GM18858 (cell line): ENCODE data around the gene HIPK4.
"Not testable (repeated sequence)": the region's sequence is repeated elsewhere in the genome, so short reads cannot be mapped to it uniquely, and the experiment has no call there.

Experiments used
- ATAC-seq: cut with Tn5 transposase; IDR thresholded peaks from one replicate; pipeline ENCODE4 v1.9.1; 2021; ENCODE audit not compliant: unreplicated experiment

HIPK4 gene

DNA sequence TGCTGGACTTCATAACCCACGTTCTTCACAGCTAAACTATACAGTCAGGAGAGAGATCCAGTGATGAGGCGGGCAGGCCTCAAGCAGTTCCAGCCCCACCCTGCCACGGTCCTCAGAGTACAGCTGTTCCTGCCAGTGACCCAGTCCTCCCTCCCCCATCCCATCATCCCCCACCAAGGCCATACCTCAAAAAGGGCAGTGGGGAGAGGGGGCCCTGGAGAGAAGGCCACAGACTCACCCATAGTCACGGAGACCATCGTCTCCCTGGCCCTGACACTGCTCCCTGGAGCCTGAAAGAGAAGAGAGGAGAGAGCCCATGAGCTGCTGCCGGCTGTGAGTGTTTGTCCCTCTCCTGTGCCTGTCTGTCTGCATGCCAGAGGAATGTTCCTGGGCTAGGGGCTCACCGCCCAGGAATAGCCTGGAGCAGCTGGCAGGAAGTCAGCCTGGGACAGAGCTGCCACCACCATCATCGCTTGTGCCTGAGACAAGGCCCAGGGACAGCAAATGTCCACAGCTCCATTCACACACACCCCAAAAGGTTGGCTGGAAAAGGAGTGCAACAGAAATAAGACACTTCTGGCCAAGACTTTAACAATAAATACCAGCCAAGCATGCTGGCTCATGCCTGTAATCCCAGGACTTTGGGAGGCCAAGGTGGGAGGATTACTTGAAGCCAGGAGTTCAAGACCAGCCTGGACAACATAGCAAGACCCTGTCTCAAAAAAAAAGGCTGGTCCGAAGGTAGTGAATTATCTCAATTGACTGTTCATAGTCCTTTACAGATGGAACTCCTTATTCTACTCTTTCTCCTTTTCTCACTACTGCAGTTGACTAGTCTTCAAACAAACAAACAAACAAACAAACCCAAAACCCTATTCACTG lies 48.1 kb downstream of the HIPK4 start:
- ATAC-seq, result no peak

DNA sequence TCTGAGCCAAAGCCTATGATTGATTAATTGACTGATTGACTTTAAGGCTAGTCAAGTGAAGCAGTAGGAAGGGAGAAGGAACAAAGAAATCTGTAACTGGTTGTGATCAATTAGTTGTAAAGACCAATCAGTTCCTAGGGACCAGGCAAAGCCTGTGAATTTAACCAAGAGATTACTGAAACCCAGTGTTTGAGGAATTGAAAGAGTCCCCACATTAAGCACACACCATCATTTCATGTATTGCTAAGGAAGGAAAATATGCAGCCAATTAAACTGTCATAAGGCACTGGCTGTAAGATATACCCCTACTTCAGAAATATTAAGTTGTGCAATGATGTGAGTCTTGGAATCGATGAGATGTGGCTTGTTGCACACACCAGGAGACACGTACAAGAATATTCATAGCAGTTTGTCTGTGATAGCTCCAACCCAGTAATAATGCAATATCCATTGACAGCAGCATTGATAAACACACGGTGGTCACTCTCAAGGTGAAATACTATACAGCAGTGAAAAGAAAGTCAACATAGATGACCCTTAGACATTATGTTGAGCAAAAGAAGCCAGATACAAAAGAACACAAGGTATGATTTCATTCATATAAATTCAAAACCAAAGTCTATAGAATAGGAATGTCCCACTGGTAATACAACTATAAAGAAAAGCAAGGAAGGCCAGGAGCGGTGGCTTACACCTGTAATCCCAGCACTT lies 50.8 kb downstream of the HIPK4 start:
- ATAC-seq, result no peak

DNA sequence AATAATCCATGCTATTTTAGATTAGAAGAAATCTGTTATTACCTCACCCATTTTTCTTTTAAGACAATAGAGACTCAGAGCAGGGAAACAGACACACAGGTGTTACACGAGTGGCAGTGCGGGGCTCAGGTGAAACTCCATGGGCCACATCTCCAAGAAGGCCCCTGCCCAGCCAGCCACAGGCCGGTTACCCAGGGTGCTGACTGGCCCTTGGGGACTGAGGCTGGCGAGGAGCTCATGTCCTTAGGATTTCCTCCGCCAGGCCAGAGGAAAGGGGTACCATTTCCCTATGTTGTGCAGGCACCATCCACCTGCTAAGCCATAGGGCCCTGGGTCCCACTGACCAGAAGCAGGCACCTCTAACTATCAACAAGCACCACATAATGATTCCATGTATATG lies 52.4 kb downstream of the HIPK4 start:
- ATAC-seq, result no peak

DNA sequence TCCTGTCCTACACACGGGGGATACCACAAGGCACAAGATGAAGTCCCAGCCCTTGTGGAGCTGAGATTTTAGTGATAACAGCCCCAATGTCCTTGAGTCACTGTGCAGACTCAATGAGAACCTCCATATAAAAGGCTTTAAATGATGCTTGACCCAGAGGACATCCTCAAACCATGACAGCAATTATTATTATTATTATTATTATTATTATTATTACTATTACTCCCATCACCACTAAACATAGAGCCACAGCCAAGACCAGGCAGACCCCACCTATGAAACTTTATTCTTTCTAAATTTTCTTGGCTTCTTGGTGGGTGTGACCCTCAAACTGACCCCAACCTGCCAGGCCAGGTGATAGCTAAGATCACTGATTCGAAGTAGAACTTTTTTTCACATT lies 52.9 kb downstream of the HIPK4 start:
- ATAC-seq, result no peak

DNA sequence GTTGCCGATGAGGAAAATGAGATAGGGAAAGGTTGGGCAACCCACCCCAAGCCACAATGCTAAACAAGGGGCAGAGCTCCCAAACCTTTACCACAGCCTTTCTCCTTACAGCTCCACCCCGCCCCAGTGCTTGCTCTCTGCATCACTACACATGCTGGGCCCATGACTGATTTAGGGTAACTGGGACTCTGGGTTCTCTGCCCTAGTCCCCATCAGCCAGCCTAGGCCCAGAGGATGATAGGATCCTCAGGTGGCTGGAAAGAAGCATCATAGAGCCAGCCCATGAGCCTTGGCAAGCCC lies 53.4 kb downstream of the HIPK4 start:
- no peak for ATAC-seq

DNA sequence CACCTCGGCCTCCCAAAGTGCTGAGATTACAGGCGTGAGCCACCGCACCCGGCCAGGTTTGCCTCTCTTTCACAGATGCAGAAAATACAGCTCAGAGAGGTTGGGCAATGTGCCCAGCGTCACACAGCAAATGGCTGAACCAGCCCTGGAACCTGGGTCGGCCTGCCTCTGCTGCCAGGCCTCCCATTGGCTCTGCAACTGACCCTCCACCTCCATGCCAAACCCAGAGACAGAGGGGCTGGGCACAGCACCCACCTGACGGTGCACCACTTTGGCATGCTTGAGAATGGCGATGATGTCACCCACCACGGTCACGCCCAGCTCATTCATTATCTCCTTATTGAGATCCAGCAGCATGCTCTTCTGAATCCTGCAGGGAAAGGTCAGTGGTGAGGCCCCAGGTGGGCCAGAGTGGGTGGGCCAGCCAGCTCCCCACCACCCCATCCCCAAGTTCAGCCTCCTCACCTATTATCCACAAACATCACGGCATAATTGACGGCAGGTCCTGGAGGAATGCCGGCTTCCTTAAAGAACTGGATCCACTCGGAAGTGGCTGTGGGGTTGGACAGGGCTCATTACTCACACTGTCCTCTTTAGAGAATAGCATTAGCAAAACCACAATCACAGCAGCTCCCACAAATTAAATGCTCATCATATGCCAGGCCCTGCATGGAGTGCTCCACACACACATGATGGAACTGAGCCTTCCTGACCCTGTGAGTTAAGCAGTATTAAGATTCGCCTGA lies 54.0 kb downstream of the HIPK4 start:
- no peak for ATAC-seq

DNA sequence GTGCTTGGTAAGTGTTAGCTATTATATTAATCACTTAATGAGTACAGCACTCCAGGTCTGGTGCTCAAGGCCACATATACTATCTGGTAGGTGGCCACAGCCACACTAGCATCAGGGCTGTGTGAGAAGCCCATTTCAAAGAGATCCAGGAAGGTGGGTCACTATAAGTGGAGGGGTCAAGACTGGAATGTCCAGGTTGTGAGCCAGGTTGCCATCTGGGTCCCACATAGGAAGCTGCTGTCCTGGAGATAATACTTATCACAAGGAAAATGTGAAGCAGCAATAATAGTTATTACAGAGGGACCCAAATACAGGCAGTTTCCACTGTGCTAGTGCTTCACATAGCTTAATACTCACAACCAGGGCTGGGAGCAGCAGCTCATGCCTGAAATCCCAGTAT lies 54.9 kb downstream of the HIPK4 start:
- ATAC-seq, result no peak

DNA sequence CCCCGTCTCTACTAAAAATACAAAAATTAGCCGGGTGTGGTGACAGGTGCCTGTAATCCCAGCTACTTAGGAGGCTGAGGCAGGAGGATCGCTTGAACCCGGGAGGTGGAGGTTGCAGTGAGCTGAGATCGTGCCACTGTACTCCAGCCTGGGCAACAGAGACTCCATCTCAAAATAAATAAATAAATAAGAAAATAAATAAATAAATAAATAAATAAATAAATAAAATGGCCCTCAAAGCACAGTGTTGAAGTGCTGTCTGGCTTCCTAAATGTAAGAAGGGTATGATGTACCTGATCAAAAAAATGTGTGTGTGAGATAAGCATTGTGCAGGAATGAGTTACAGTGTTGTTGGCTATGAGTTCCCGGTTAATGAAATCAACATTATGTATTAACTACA lies 56.9 kb downstream of the HIPK4 start:
- ATAC-seq, result not testable (repeated sequence)

DNA sequence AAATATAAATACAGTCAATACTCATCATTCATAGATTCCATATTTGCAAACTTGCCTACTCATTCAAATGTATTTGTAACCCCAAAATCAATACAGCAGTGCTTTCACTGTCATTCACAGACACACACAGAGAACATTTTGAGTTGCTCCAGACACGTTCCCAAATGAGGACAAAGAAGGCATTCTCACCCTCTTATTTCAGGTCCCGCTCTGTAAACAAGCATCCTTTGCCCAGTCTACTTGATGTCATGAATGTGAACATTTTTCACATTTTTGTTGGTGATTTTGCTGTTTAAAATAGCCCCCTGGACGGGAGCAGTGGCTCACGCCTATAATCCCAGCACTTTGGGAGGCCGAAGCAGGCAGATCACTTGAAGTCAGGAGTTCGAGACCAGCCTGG lies 57.3 kb downstream of the HIPK4 start:
- no peak for ATAC-seq

DNA sequence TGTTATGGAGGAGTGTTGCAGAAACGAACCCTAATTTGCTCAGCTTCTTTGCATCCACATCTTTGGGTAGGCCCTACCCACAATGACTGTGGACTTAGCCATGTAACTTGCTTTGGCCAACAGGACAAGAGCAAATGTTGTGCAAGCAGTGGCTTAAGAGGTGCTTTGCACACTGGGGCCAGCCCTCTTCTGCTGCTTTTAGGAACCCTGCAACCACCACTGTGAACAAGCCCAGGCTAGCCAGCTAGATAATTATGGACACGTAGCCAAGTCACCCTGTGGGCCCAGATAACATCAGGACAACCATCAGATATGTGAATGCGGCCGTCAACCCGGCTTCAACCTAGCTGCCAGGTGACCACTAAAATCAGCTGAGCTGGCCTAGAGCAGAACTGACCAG lies 58.9 kb downstream of the HIPK4 start:
- no peak for ATAC-seq
